ENCODE measurements around the gene TNFSF8.

Gene TNFSF8

GRCh38 chr9:114935119-114935518 lies 4.7 kb upstream of the TNFSF8 start:
- DNase-seq, result no peak

GRCh38 chr9:114932502-114932901 lies 2.1 kb upstream of the TNFSF8 start:
- no peak for DNase-seq

GRCh38 chr9:114931407-114931806 lies 1.0 kb upstream of the TNFSF8 start:
- no peak for DNase-seq

GRCh38 chr9:114929201-114929600 lies 1.2 kb downstream of the TNFSF8 start:
- DNase-seq, result no peak

GRCh38 chr9:114928671-114929070 lies 1.7 kb downstream of the TNFSF8 start:
- DNase-seq, result no peak

GRCh38 chr9:114928136-114928535 lies 2.3 kb downstream of the TNFSF8 start:
- no peak for DNase-seq

GRCh38 chr9:114925672-114926071 lies 4.7 kb downstream of the TNFSF8 start:
- no peak for DNase-seq

GRCh38 chr9:114925039-114925438 lies 5.4 kb downstream of the TNFSF8 start:
- DNase-seq, result no peak

- no peak for DNase-seq
Measured at GRCh38 chr9:114924327-114924726, 6.1 kb downstream of the TNFSF8 start.

GRCh38 chr9:114923918-114924317 lies 6.5 kb downstream of the TNFSF8 start:
- DNase-seq, result no peak

GRCh38 chr9:114921171-114921570 lies 9.2 kb downstream of the TNFSF8 start:
- no peak for DNase-seq

- no peak for DNase-seq
Measured at GRCh38 chr9:114919611-114920010, 10.8 kb downstream of the TNFSF8 start.

GRCh38 chr9:114916481-114916880 lies 13.9 kb downstream of the TNFSF8 start:
- DNase-seq, result no peak

- no peak for DNase-seq
Measured at GRCh38 chr9:114914139-114914538, 16.3 kb downstream of the TNFSF8 start.

- no peak for DNase-seq
Measured at GRCh38 chr9:114913656-114914055, 16.7 kb downstream of the TNFSF8 start.

- no peak for DNase-seq
Measured at GRCh38 chr9:114913217-114913616, 17.2 kb downstream of the TNFSF8 start.

GRCh38 chr9:114911167-114911821 lies 19.1 kb downstream of the TNFSF8 start:
- DNase-seq, result no peak

GRCh38 chr9:114910541-114910940 lies 19.9 kb downstream of the TNFSF8 start:
- DNase-seq, result no peak

- no peak for DNase-seq
Measured at GRCh38 chr9:114909661-114910060, 20.7 kb downstream of the TNFSF8 start.

- DNase-seq, result no peak
Measured at GRCh38 chr9:114908805-114909448, 21.5 kb downstream of the TNFSF8 start.

GRCh38 chr9:114908104-114908622 lies 22.2 kb downstream of the TNFSF8 start:
- no peak for DNase-seq

- DNase-seq, result peak; percentile 34
Measured at GRCh38 chr9:114906922-114907571, 23.3 kb downstream of the TNFSF8 start.

GRCh38 chr9:114905170-114905940 lies 25.0 kb downstream of the TNFSF8 start:
- no peak for DNase-seq
